Activated naive CD4-positive, alpha-beta T cell treated with Interleukin-2 at 50 U/mL for 16 hours (primary cell): ENCODE results near the gene SMYD3.

Experiments used
- DNase-seq: peaks from one replicate; pipeline ENCODE4 v3.0.0-alpha.2; 2020

Gene SMYD3

GRCh38 chr1:246267426-246267825 lies 239.7 kb downstream of the SMYD3 start:
- no peak for DNase-seq

GRCh38 chr1:246265481-246265880 lies 241.6 kb downstream of the SMYD3 start:
- DNase-seq = no peak

GRCh38 chr1:246262281-246262680 lies 244.8 kb downstream of the SMYD3 start:
- DNase-seq = no peak

- DNase-seq = no peak
Observed at GRCh38 chr1:246261639-246262038, 245.4 kb downstream of the SMYD3 start.

GRCh38 chr1:246258250-246258649 lies 248.8 kb downstream of the SMYD3 start:
- no peak for DNase-seq

GRCh38 chr1:246255773-246256172 lies 251.3 kb downstream of the SMYD3 start:
- no peak for DNase-seq

- DNase-seq = no peak
Observed at GRCh38 chr1:246254854-246255253, 252.2 kb downstream of the SMYD3 start.

GRCh38 chr1:246246430-246246829 lies 260.6 kb downstream of the SMYD3 start:
- DNase-seq = no peak

- no peak for DNase-seq
Observed at GRCh38 chr1:246245541-246245940, 261.5 kb downstream of the SMYD3 start.

- DNase-seq = no peak
Observed at GRCh38 chr1:246232126-246232525, 275.0 kb downstream of the SMYD3 start.

- no peak for DNase-seq
Observed at GRCh38 chr1:246226041-246226440, 281.0 kb downstream of the SMYD3 start.

- DNase-seq = no peak
Observed at GRCh38 chr1:246221485-246222255, 285.4 kb downstream of the SMYD3 start.

- no peak for DNase-seq
Observed at GRCh38 chr1:246220495-246221065, 286.5 kb downstream of the SMYD3 start.

GRCh38 chr1:246219508-246220030 lies 287.5 kb downstream of the SMYD3 start:
- DNase-seq = no peak

- DNase-seq = no peak
Observed at GRCh38 chr1:246218686-246219085, 288.4 kb downstream of the SMYD3 start.

GRCh38 chr1:246216906-246217305 lies 290.2 kb downstream of the SMYD3 start:
- DNase-seq = no peak

GRCh38 chr1:246215510-246215903 lies 291.6 kb downstream of the SMYD3 start:
- DNase-seq = no peak

GRCh38 chr1:246214708-246215509 lies 292.2 kb downstream of the SMYD3 start:
- no peak for DNase-seq

- DNase-seq = no peak
Observed at GRCh38 chr1:246213947-246214346, 293.1 kb downstream of the SMYD3 start.

GRCh38 chr1:246213502-246213901 lies 293.6 kb downstream of the SMYD3 start:
- DNase-seq = no peak

- DNase-seq = no peak
Observed at GRCh38 chr1:246213036-246213435, 294.0 kb downstream of the SMYD3 start.

GRCh38 chr1:246212013-246212412 lies 295.1 kb downstream of the SMYD3 start:
- no peak for DNase-seq

GRCh38 chr1:246210756-246211155 lies 296.3 kb downstream of the SMYD3 start:
- DNase-seq = no peak

- DNase-seq = no peak
Observed at GRCh38 chr1:246208105-246208504, 299.0 kb downstream of the SMYD3 start.
